ENCODE data around the gene ZNF500.
A peak's percentile ranks its signal among the peaks of the same experiment; 100 is the strongest.
"Not testable (repeated sequence)": the region's sequence is repeated elsewhere in the genome, so short reads cannot be mapped to it uniquely, and the experiment has no call there.

The ZNF500 gene

GRCh38 chr16:4745274-4745569 is 21.7 kb downstream of the ZNF500 start:
- no peak for DNase-seq (ENCODE audit: low read depth in 2 of 2)

GRCh38 chr16:4744555-4745273 is 22.2 kb downstream of the ZNF500 start:
- no peak for DNase-seq (ENCODE audit: low read depth in 2 of 2)

- no peak for DNase-seq (ENCODE audit: low read depth in 2 of 2)
Measured at GRCh38 chr16:4743226-4743878, 23.6 kb downstream of the ZNF500 start.

GRCh38 chr16:4738370-4738769 is 28.6 kb downstream of the ZNF500 start:
- not testable (repeated sequence) for DNase-seq (ENCODE audit: low read depth in 2 of 2)

GRCh38 chr16:4737545-4737944 is 29.4 kb downstream of the ZNF500 start:
- no peak for DNase-seq (ENCODE audit: low read depth in 2 of 2)

- no peak for DNase-seq (ENCODE audit: low read depth in 2 of 2)
Measured at GRCh38 chr16:4736546-4736945, 30.4 kb downstream of the ZNF500 start.

- peak; percentile 89 to 90 for DNase-seq (ENCODE audit: low read depth in 2 of 2)
Measured at GRCh38 chr16:4734730-4735535, 32.0 kb downstream of the ZNF500 start.

GRCh38 chr16:4734063-4734729 is 32.8 kb downstream of the ZNF500 start, which contains the start of the genes ANKS3 and DNAAF8:
ANKS3 (minus strand) TSS chr16:4734271; CDS start chr16:4730149, 4,122 bp downstream.
DNAAF8 (plus strand) TSS chr16:4734537; CDS start chr16:4736515, 1,978 bp downstream.
- DNase-seq (ENCODE audit: low read depth in 2 of 2), result peak; percentile 75 to 81

- peak in 1 of 2 donors; percentile 15 for DNase-seq (ENCODE audit: low read depth in 2 of 2)
Measured at GRCh38 chr16:4733747-4734062, 33.3 kb downstream of the ZNF500 start.

GRCh38 chr16:4733211-4733742 is 33.7 kb downstream of the ZNF500 start:
- DNase-seq (ENCODE audit: low read depth in 2 of 2), result no peak

GRCh38 chr16:4729876-4730275 is 37.1 kb downstream of the ZNF500 start:
- no peak for DNase-seq (ENCODE audit: low read depth in 2 of 2)

GRCh38 chr16:4728676-4729075 is 38.3 kb downstream of the ZNF500 start:
- no peak for DNase-seq (ENCODE audit: low read depth in 2 of 2)

- DNase-seq (ENCODE audit: low read depth in 2 of 2), result no peak
Measured at GRCh38 chr16:4726616-4727015, 40.3 kb downstream of the ZNF500 start.

GRCh38 chr16:4724661-4725270 is 42.2 kb downstream of the ZNF500 start:
- no peak for DNase-seq (ENCODE audit: low read depth in 2 of 2)

- DNase-seq (ENCODE audit: low read depth in 2 of 2), result no peak
Measured at GRCh38 chr16:4723071-4723767, 43.7 kb downstream of the ZNF500 start.

- no peak for DNase-seq (ENCODE audit: low read depth in 2 of 2)
Measured at GRCh38 chr16:4718466-4718865, 48.5 kb downstream of the ZNF500 start.

- no peak for DNase-seq (ENCODE audit: low read depth in 2 of 2)
Measured at GRCh38 chr16:4714996-4715395, 52.0 kb downstream of the ZNF500 start.

GRCh38 chr16:4713663-4714501 is 53.1 kb downstream of the ZNF500 start:
- no peak for DNase-seq (ENCODE audit: low read depth in 2 of 2)

GRCh38 chr16:4709481-4709880 is 57.5 kb downstream of the ZNF500 start:
- DNase-seq (ENCODE audit: low read depth in 2 of 2), result no peak

- no peak for DNase-seq (ENCODE audit: low read depth in 2 of 2)
Measured at GRCh38 chr16:4706871-4707270, 60.1 kb downstream of the ZNF500 start.
